Heart left ventricle (tissue), 16 donors: ENCODE results near the gene CD276. TPM values are rescaled to one million over a fixed set of nuclear protein-coding genes. Genes with fewer than 3 reads are reported as not detected.

Experiments used
- ATAC-seq, 4 donors: fragments of 200-7000 bp; cut with Tn5 transposase; one replicate each; pipeline ENCODE4 v1.9.1; 2020 to 2022; ENCODE audit warnings: moderate library complexity in 4 of 4, mild to moderate bottlenecking in 3 of 4, moderate number of reproducible peaks in 1 of 4
- DNase-seq, 5 donors: peaks; one replicate each; pipeline ENCODE4 v3.0.0-alpha.2; 2020
- H3K27ac ChIP-seq, 12 donors: fragments of 200-600 bp; sonication (generic) in 4 of 12; one replicate each; pipeline versions ENCODE4 v1.5.0 to v1.8.0; 2016 to 2022; ENCODE audit warnings: mild to moderate bottlenecking in 2 of 12
- H3K27me3 ChIP-seq, 9 donors: fragments of 200-600 bp; sonication (generic) in 2 of 9; one replicate each; pipeline versions ENCODE4 v1.5.1 to v1.8.0; 2016 to 2022; ENCODE audit warnings: mild to moderate bottlenecking in 3 of 9
- H3K36me3 ChIP-seq, 9 donors: fragments of 200-600 bp; sonication (generic) in 2 of 9; one replicate each; pipeline versions ENCODE4 v1.5.0 to v1.8.0; 2018 to 2022; ENCODE audit warnings: mild to moderate bottlenecking in 2 of 9
- H3K4me1 ChIP-seq, 12 donors: fragments of 200-600 bp; sonication (generic) in 4 of 12; one replicate each; pipeline versions ENCODE4 v1.5.0 to v1.8.0; 2016 to 2022; ENCODE audit warnings: mild to moderate bottlenecking in 3 of 12
- H3K4me3 ChIP-seq, 12 donors: fragments of 200-600 bp; sonication (generic) in 4 of 12; one replicate each; pipeline versions ENCODE4 v1.5.0 to v1.8.0; 2017 to 2022; ENCODE audit warnings: mild to moderate bottlenecking in 9 of 12, moderate library complexity in 4 of 12
- H3K9me3 ChIP-seq, 12 donors: fragments of 200-600 bp; sonication (generic) in 4 of 12; one replicate each; pipeline versions ENCODE4 v1.5.0 to v1.8.0; 2016 to 2022; ENCODE audit warnings: mild to moderate bottlenecking in 1 of 12
- POLR2A ChIP-seq, 2 donors: fragments of 450-650 bp; IDR thresholded peaks; one replicate each; pipeline ENCODE4 v1.6.1; 2017; ENCODE audit warnings: antibody characterized with exemption in 2 of 2, mild to moderate bottlenecking in 2 of 2, moderate library complexity in 2 of 2
- WGBS, 4 donors: extraction: QIAGEN DNeasy Blood & Tissue Kit in 2 of 4; methylation state at CpG; one replicate each; pipeline versions ENCODE4 v1.1.5 to v1.1.7; 2013 to 2018; 5-methylcytosine and 5-hydroxymethylcytosine counted together
- intact Hi-C, 10 donors: fragments of 100-400 bp; cut with DNase I; formaldehyde crosslinking; loops; one replicate each; pipeline versions ENCODE4 v1.11.1 to v1.14.2; 2022
- polyA plus RNA-seq, 2 donors: library from polyadenylated mRNA; stranded (reverse); fragments of 200-250 nt; gene quantifications; one replicate each; pipeline ENCODE4 v1.2.3, GENCODE V29; 2013
- total RNA-seq, 9 donors: library from RNA; depleted of rRNA in 2 of 9; stranded (reverse); fragments of >200 nt in 2 of 9; fragmentation: NEBNext Ultra II Directional in 3 of 9; extraction: Animal tissue kit (Norgen Biotek cat#: 25700) in 3 of 9; gene quantifications; one replicate each; pipeline versions ENCODE4 v1.1.0 to v1.2.4, GENCODE V29; 2016 to 2023
- TF ChIP-seq, protein P1 (sequence below), 12 donors: fragments of 200-600 bp; sonication (generic) in 4 of 12; IDR thresholded peaks; one replicate each; pipeline versions ENCODE4 v1.5.0 to v1.8.0; 2018 to 2022; ENCODE audit warnings: antibody characterized with exemption in 12 of 12, mild to moderate bottlenecking in 5 of 12
- donor health status: ischemic (EF 13 %, LVEDD 7.1; RV severe dilation, severe dysfunction).
- donor health status: healthy with polysubstance abuse.
- donor health status: DM: no; HTN: yes; CAD: no.
- donor health status: DM: no; HTN: no; CAD: no.
- donor health status: ischemic (EF 25% LVEDD 6.9; RV normal size, moderate dysfunction).
- donor health status: ischemic (EF 25% LVEDD 5.7; RV mildly dilated, moderate dysfunction).
- donor health status: healthy.
- donor health status: DM: yes; HTN: yes; CAD: no.
- donor health status: ischemic (EF 35%, LVEDD 5.7; RV mildly dilated, moderate dysfunction).
- donor health status: nonischemic (EF 11% LVEDD 7.7; RV severe dilation, severe dysfunction).
- donor health status: DM: yes; HTN: yes; CAD: no.
- donor health status: PGD.
- donor health status: ischemic (EF 29% LVEDD 5.4; RV normal size, mild dysfunction).
- donor health status: nonischemic (EF 23%, LVEDD 6.1; RV moderate dilation, normal function).

CD276 gene
- total and polyA plus RNA-seq, 11 donors, result 29.1 to 127 (median 53.3) TPM

DNA sequence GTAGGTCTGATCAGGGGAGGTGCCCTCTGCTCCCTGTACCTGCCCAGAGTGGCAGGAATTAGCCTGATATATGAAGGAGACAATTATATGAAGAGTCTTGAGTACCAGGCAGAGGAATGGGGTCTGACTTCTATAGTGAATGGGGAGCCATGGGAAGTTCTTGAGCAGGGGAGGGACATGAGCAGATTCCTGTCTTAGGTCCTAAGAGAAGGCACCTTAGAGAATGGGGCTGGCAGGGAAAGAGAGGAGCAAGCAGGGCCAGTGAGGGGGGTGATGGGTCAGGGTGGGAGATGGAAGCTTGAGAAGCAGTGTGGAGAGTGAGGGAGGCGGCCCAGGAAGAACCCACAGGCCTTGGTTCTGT, 12.4 kb downstream of the CD276 start:
- Histone ChIP-seq H3K9me3 (no peaks in the 10 kb centered on the region), H3K4me1 (peaks cover 0 to 60% (median 51%) of the 10 kb centered on the region in 12 donors), H3K27me3 (peaks cover 0 to 6% (median 0%) of the 10 kb centered on the region in 9 donors), H3K4me3 (no peak overlapping the region), H3K27ac (peak overlapping the region in 6 of 12 donors; percentile 5 to 47 (median 25)), H3K36me3 (peaks cover 0 to 6% (median 0%) of the 10 kb centered on the region in 9 donors)
- ATAC-seq (peak in 1 of 4 donors; percentile 6), DNase-seq (no peak)
- intact Hi-C loops, result loop anchor here in 8 of 10 donors (5.0 to 10.0 kb wide), 4 partner anchors 59 to 389 kb away; partner anchors contain the start of gene NPTN (in 1 of the 8)
- TF ChIP-seq, protein P1, sequence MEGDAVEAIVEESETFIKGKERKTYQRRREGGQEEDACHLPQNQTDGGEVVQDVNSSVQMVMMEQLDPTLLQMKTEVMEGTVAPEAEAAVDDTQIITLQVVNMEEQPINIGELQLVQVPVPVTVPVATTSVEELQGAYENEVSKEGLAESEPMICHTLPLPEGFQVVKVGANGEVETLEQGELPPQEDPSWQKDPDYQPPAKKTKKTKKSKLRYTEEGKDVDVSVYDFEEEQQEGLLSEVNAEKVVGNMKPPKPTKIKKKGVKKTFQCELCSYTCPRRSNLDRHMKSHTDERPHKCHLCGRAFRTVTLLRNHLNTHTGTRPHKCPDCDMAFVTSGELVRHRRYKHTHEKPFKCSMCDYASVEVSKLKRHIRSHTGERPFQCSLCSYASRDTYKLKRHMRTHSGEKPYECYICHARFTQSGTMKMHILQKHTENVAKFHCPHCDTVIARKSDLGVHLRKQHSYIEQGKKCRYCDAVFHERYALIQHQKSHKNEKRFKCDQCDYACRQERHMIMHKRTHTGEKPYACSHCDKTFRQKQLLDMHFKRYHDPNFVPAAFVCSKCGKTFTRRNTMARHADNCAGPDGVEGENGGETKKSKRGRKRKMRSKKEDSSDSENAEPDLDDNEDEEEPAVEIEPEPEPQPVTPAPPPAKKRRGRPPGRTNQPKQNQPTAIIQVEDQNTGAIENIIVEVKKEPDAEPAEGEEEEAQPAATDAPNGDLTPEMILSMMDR (IDR thresholded peaks at IDR 0.05), result no peak
- no peak for TF ChIP-seq POLR2A (IDR thresholded peaks at IDR 0.05)
- 44 to 54% (median 50%) methylated on average over 1 of the region's 1 CpG for WGBS, 4 donors

DNA sequence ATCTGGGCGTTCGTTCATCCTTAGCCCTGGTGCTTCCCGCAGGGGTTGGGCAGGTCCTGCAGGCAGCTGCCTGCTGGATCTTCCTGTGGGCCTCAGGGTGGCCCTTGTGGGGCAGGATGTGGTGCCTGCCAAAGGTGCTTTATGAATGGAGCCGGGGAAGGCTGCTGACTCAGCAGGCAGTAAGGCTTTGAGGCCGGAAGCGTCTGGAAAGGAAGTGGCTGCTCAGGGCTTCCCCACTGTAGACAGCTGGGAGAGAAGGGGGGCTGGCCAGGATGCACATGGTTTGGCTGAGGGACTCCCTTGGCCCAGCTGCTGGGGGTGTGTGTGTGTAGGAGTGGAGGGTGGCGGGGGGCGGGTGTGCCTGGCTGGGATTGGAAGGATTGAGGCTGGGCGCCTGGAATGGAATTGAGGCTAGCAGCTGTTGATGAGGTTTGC, 12.9 kb downstream of the CD276 start:
- WGBS, 4 donors, result 8 to 20% (median 14%) methylated on average over 9 of the region's 9 CpGs
- intact Hi-C loops, result loop anchor here in 8 of 10 donors (5.0 to 10.0 kb wide), 4 partner anchors 60 to 390 kb away; partner anchors contain the start of gene NPTN (in 1 of the 8)
- ATAC-seq (peak; percentile 89 to 97 (median 92)), DNase-seq (peak; percentile 90 to 94 (median 92))
- Histone ChIP-seq H3K27ac (peak overlapping the region in 6 of 12 donors; percentile 5 to 47 (median 25)), H3K4me3 (no peak overlapping the region), H3K4me1 (peaks cover 0 to 56% (median 46%) of the 10 kb centered on the region in 12 donors), H3K27me3 (peaks cover 0 to 6% (median 0%) of the 10 kb centered on the region in 9 donors), H3K9me3 (no peaks in the 10 kb centered on the region), H3K36me3 (peaks cover 0 to 6% (median 0%) of the 10 kb centered on the region in 9 donors)
- no peak for TF ChIP-seq POLR2A (IDR thresholded peaks at IDR 0.05)
- TF ChIP-seq, protein P1 (IDR thresholded peaks at IDR 0.05), result no peak

DNA sequence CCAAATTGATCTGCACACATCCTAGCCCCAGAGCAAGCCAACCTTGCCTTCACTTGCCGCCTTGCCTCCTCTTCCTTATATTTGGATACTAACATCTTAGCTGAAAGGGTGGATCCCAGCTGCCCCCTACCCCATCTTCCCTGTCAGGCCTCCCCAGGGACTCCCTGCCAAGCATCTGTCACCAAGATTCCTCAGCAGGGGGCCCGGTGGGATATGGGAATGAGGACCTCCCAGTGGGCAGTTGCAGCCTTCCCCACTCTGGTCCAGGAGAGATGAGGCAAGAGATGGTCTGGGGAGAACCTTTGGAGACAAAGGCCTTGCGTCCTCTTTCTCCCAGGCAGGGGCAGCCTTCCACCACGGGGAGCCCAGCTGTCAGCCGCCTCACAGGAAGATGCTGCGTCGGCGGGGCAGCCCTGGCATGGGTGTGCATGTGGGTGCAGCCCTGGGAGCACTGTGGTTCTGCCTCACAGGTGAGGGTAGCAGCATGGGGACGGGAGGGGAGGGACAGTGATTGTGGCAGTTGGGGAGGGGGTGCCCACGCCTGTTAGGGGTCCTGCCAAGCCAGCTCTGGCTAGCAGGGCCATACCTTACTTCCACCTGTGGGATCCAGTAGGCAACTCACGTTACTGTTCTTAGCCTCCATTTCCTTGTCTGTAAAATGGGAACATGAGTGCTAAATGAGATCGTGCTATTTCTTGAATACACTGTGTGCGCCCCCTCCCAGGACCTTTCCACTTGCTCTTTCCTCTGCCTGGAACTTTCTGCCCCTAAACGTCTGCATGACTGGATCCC, 15.3 kb downstream of the CD276 start:
- no peak overlapping the region for H3K27ac ChIP-seq
- peaks cover 0 to 42% (median 35%) of the 10 kb centered on the region in 12 donors for H3K4me1 ChIP-seq
- TF ChIP-seq, protein P1 (IDR thresholded peaks at IDR 0.05), result no peak
- intact Hi-C loops, result loop anchor here (1.0 to 10.0 kb wide), 13 partner anchors 22 to 395 kb away; partner anchors contain the start of gene NPTN (in 2 of the 10)
- ATAC-seq, result no peak
- H3K9me3 ChIP-seq, result no peaks in the 10 kb centered on the region
- no peak overlapping the region for H3K4me3 ChIP-seq
- 76 to 86% (median 78%) methylated on average over 10 to 14 of the region's 14 CpGs for WGBS, 4 donors
- no peak for DNase-seq
- H3K27me3 ChIP-seq, result peaks cover 0 to 2% (median 0%) of the 10 kb centered on the region in 9 donors
- peaks cover 0 to 22% (median 10%) of the 10 kb centered on the region in 9 donors for H3K36me3 ChIP-seq
